Ammon's horn (tissue), 1 donor: ENCODE measurements around the gene OPRM1.
A peak's percentile ranks its signal among the peaks of the same experiment; 100 is the strongest.

Experiments used
- DNase-seq: peaks from one replicate; pipeline ENCODE4 v3.0.0-alpha.2; 2016; ENCODE audit warnings: low spot score

The OPRM1 gene

DNA sequence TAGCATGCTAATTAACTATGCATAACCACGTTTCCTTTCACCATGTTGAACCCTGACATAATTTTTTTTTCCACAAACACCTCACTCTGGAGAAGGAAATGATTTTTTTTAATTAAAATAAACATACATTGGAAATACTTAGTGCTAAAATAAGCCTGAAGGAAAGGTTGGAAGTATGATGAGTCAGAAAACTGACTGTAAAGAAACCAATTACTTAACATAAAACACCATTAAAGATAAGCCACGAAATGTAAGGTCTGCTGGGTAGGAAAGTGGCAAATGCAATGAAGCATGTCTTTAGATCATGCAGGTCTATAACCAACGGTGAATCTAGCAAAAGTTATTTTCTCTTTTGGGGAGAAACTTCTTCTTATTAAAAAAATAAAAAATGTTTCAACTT lies 47.5 kb downstream of the OPRM1 start:
- DNase-seq: no peak

DNA sequence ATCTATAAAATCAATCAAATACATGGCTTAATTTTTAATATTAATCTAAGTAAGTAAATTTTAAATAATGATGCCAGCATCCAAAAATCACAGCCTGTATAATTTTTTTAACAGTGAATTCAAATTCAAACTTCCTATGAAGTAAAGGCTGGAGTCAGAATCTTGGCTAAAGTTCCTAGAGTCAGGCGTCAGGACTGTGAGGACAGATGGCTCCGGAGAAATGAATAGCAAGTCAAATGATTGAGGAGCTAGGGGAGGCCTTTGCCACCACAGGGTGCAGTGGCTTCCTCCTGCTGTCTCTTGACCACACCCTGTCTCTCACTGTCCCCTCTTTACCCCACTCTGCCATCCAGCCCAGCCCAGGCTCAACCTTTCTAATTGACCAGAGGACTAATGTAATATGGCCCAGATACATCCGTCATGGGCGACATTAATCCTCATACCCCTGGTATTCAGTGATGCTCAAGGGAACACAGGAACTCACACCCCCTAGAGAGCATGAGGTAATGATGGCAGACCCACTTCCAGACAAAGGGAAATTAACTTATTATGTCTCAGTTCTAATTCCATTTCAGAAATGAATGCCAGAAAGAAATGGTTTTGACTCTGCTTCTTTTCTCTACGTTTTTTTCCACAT lies 53.4 kb downstream of the OPRM1 start:
- DNase-seq: no peak

DNA sequence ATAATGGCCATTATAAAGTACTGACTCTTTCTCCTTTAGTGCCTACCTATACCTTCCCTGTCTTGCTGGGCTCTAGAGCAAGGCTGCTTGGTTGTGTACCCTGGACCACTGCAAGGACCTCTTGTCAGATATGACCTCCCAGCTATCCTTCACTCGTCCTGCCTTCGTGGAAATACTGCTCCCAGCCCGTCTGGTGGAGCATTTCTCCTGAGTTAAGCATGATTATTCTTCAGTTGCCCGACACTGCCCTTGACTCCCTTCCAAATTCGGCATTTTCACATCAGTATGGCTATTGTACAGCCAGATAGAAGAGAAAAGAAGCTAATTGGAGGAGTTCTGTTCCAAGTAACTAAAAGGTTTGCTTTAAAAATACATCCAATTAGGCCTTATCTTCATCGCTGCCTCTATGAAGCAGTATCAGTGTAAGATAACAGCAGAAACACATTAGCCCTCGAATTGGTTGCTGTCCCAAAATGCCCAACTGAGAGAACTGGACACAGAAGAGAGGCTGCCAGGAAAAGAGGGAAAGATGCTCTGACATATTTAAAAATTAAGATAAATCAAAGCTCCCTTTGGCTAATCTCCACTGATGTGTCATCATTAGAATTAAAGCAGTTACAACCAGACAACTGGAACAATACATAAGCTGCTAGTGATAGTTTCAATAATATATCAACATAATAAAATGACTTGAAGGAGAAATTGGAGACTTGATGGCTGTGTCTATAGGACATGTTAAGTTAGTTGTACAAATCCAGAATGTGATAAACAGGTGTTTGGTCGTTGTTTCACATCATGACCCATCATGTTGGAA lies 54.4 kb downstream of the OPRM1 start:
- DNase-seq: no peak

DNA sequence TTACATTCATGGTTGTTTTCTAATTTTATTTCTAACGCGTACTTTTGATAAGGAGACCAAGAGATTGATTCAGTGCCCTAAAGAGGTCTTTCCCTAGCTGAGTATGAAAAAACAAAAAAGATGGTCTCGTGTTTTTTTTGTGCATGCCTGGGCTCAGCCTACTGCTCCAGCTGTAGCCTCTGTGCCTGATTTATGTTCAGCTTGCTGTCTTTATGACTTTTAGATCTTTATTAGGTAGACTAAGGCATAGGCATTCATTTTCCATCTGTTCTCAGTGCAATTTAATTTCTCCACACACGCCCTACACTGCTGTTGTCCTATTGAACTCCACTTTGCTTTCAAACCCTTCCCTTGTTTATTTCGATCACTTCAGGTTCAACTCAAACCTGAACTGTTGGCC lies 56.5 kb downstream of the OPRM1 start:
- no peak for DNase-seq

DNA sequence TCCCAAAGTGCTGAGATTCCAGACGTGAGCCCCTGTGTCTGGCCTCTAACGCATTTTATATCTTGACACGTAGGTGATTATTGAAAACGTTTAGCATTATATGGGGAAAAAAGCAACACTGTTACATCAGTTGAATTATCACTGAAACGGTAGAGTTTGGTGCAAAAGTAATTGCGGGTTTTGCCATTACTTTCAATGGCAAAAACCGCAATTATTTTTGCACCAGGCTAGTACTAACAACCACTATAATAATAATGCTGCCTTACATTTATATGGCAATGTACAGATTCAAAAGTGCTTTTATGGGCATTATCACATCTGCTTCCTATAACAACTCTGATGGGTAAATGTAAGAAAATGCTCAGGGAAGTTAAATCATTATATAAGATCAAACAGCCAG lies 57.3 kb downstream of the OPRM1 start:
- no peak for DNase-seq

DNA sequence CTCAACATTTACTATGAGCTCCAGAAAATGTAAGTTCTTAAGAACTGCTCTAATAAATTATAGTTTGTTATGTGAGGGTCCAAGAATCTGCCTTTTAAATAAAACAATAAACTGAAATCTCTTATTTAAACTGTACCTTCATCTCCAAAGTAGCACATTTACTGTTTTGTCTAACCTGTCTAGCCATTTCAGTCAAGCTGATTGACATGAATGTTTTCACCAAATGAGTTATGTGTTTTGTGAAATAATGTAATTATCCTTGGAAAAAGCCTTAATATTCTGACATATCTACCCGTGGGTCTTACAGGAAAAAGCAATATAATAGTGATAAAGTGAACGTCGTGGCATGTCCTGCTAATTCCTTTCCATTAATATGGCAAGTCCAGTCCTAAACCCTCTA lies 57.8 kb downstream of the OPRM1 start:
- no peak for DNase-seq

DNA sequence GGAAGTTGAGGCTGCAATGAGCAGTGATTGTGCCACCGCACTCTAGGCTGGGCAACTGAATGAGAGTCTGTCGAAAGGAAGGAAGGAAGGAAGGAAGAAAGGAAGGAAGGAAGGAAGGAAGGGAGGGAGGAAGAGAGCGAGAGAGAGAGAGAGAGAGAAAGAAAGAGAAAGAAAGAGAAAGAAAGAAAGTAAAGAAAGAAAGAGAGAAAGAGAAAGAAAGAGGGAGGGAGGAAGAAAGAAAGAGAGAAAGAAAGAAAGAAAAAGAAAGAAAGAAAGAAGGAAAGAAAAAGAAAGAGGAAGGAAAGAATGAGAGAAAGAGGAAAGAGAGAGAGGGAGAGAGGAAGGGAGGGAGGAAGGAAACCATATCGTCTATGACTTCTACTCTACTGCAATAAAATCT lies 60.2 kb downstream of the OPRM1 start:
- DNase-seq: no peak

DNA sequence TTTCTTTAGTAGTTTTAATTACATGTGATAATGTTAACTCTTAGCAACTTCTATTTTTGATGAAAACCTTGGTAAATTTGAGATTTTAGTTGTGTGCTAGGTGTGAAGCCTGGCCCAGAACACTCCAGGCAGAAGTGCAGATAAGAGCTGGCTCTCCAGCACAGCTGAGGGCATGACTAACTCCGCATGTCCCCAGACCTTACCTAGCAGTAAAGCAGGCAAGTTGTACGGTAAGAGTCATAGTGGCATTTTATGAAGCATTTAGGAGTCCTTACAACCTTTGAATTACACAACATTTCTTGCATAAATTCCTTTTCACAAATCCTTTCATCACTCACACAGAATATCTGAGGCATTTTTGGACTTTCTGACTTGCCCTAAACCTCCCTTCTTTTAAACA lies 67.2 kb downstream of the OPRM1 start:
- DNase-seq: no peak

DNA sequence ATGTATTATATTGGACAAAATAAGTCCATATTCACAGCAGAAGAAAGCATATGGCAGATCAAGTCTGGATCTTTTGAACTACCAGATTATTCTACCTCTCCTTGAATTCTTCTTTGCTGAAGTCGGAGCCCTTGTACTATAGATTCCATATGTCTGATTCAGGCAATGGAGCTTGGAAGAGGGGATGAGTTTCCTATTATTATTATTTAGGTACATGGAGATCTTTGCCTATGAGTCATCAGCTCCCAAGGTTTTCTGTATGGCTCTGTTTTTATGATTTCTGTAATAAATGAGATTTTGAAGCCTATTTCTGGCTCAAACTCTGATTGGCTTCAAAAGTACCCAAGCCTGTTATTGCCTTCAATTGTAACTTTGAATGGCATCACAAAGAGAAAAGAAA lies 72.0 kb downstream of the OPRM1 start:
- no peak for DNase-seq

DNA sequence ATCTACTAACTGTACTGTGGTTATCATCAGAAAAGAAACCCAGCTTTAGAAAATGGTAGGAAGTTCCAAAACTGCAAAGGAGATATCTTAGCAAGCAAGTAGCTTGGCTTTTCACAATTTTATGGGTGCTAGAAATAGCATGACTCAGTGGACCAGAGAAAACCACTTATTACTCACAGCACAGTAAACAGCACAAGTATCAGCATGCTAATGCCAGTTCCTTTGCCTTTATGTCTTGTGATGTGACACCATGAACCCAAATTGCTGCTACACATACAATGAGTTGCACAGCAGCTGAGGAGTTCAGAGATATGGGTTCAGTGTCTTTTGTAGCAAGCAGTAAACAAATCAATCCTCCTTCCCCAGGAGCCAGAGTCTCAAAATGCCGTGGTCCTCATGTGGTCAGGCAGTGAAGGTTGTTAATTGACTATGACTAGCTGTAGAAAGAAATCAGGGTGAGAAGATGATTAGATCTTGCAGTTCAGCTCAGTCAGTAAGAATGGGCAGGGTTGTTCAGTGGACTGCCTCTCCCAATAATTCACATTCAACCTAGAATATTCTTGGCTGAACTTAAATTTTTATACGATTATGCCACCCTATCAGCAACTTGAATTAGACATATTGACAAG lies 73.3 kb downstream of the OPRM1 start:
- DNase-seq: no peak

DNA sequence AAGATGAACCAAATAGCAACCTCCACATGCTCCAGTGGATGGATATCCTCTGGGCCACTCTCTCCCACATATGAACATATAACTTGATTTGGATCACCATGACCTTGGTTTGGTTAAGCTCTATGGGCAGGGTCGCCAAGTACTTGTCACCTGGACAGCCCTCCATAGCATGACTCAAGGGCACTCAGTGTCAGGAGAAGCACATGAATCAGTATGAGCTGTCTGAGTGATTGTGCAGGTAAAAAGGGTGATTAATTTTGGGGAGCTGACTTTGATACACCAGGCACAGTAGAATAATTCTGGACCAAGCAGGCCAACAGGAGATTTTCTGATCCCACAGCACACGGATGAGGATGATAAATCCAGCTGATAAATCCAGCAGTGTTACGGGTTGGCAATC lies 74.4 kb downstream of the OPRM1 start:
- no peak for DNase-seq

DNA sequence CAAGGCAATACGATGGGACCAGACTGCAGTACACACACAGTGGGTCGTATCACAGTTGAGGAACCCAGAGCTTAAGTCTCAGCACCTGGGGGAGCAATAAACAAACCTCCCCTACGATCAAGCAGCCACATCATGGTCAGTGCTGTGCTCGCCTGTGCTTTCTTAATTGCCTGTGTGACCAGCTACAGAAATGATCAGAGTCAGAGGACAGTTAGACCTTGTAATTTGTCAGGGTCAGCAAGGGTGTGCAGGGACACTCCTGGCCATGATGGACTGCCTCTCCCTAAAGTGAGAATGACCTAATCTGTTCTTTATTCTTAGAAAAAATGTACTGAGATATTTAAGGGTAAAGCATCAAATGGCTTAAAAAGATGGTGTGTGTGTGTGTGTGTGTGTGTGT lies 78.4 kb downstream of the OPRM1 start:
- no peak for DNase-seq

DNA sequence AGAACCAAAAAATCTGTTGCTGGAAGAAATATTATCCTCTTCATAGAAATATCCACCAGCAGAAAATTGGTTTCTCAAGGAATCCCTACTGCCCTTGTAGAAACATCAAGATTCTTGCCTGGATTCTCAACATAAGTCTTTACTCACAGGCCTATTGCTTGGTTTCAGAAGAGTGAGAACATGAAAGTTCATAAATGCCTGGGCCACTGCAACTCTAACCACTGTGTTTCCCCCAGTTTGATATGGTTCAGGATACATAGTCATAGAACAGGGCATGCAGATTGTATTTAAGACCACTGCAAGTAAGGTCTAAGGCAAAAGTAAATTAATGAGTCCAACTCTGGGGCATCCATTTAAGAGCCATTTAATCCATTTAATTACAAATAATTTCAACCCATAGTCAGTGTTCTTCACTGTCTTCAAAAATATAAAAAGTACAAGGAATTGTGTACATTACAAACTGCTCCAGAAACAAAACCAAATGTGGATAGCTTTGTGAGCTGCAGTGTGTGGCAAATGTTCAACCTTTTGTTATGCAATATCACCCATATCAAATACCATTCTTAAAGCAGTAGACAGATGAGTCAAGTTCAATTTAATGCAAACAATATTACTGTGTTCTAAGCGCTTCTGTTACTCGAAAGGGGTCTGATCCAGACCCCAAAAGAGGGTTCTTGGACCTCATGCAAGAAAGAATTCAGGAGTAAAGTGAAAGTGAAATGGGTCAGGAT lies 83.3 kb downstream of the OPRM1 start:
- no peak for DNase-seq

DNA sequence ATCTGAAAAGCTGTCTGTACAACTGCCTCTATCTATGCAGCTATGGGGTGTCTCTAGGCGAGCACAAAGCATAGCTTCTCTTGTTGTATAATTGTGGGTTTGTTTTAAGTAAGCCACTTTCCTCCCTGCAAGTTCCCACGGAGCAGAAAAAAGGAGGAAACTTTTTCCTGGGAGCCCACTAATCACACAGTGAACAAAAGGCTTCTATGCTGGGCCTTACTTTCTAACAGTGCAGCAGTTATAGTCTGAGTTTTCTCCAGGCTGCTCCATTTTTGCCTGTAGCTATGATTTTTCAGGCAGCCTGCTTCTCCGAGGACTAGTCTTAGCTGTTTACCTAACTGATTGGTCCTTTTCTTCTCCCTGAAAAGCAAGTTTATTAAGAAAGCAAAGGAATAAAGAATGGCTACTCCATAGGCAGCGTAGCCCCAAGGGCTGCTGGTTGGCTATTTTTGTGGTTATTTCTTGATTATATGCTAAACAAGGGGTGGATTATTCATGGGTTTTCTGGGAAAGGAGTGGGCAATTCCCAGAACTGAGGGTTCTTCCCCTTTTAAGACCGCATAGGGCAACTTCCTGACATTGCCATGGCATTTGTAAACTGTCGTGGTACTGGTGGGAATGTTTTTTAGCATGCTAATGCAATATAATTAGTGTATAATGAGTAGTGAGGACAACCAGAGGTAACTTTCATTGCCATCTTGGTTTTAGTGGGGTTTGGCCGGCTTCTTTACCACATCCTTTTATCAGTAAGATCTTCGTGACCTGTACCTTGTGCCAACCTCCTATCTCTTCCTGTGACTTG lies 84.3 kb downstream of the OPRM1 start:
- DNase-seq: no peak

DNA sequence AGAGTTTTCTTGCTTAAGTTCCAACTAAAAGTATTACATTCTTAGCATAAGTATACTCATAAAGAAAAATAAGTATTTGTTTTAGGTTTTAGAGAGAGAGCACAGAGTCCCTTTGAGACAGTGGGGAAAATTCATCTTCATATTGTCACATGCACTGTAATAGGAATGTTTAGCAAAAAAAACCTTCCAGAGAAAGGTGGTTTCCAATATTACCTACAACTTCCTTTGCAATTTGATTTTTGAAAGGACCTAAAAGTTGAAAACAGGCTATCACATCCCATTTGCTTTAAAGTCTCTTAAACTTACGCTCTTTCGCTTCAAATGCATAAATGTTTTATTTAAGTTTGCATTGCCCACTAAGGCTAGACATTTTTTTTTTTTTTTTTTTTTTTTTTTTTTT lies 86.4 kb downstream of the OPRM1 start:
- no peak for DNase-seq

DNA sequence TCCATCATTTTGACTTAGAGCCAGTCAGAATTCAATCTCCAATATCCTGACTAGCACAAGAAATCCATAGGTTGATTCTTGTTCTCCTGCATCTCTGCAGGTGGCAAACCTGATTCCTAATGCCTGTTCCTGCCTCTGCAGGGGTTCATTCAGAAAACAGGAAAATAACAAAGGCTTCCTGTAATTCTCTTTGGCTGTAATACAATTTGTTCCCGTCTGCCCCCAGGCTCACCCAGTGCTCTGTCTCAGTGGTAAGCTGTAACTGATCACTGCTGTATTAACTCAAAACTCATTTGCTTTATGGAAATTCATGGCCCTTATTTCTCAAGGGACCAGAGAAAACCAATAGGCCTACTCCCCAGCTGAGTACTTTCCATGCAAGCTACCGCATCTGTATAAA lies 88.6 kb downstream of the OPRM1 start:
- DNase-seq: no peak

DNA sequence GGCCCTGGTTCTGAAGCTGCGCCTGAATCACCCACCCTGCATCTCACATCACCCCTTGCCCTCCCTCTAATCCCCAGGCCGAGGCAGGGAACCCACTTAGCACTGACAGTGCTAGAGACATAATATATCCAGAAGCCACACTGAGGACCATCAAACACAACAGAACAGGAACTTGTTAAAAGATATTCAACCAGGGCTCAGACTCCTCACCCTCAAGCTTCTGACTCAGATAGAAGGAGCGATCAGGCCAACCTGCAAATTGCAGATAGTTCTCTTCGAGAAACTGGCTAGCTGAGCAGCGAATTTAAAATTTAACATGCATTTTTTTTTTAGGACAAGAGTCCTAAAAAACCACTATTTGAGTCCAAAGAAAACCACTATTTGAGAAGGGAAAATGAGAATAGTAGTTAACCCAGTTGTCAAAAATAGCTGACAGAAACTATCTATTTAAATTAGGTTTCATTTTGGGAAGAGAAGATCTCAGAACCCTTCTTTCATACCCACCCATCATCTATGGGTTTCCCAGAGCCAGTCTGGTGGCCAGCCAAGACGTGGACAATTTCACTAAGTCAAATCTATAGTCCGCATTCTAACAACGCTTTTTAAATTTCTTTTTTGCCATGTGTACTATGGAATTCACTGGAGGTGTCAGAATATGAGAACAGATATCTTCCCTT lies 95.6 kb downstream of the OPRM1 start:
- DNase-seq: no peak

DNA sequence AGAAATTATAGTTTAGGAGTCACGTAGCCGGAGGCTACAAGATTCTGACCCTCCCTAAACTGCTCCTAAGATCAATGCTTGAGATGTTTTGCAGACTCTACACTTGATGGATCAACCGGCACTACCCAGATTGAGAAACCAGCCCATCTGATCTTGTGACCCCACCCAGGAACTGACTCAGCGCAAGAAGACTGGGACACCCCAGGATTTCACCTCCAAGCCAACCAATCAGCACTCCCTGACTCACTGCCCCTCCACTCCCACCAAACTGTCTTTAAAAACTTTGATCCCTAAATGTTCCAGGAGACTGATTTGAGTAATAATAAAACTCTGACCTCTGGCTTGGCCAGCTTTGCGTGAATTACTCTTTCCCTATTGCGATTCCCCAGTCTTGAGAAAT lies 99.8 kb downstream of the OPRM1 start:
- DNase-seq: no peak

DNA sequence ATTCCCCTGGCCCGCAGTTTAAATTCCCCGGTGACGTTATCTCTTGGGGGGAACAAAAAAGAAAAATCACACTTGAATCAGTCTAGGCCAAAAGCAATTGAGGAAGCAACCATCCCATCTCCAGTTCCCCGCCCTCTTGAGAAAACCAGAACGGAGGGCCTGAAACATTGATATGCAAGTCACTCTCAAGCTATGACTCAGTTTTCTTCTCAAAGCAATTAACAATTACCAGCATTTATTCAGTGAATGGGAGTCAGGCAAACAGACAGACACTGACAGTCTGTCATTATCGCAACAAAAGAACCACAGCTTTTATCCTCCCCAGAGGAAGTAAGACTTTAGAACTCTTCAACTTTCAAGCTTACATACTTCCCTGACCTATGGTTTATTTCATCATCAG lies 100.9 kb downstream of the OPRM1 start:
- DNase-seq: peak; percentile 38

DNA sequence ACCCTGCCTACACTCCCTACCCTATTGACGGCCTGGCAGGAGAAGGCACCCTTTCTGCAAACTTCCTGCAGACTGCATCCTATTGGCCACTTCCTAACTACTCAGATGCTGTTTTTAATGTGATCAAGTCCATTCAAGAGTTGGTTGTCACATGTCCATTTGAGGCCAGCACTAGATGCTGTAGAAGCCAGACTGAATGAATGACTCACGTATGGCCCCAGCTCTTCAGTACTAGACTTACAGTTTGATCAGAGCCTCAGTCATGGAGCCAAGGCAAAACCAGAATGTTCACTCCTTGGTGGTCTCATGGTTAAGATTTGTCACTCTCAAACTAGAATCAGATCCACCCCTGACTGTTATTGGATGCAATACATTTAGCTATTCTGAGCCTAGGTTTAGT lies 101.7 kb downstream of the OPRM1 start:
- DNase-seq: no peak

DNA sequence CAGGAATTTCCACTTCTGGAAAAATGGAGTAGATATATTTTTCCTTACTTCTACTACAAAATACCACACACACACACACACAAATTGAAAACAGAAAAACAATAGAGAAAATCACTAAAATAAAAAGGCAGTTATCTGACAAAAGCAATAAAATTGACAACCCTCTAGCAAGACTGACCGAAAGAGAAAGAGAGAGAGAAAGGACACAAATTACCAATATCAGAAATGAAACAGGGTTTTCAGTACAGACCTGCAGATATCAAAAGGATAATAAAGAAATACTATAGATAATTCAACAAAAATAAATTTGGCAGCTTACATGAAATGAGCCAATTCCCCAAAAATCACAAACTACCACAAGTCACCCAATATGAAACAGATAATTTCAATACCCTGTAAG lies 104.7 kb downstream of the OPRM1 start:
- DNase-seq: no peak
